DMS114 treated with DMSO at 0.1 percent for 48 hours (cell line): ENCODE results near the gene NXF1.
"Not testable (repeated sequence)": the region's sequence is repeated elsewhere in the genome, so short reads cannot be mapped to it uniquely, and the experiment has no call there.

Experiments
- DNase-seq: peaks from one replicate; lab custom pipeline; 2025; ENCODE audit not compliant: unreplicated experiment; lab: John Stamatoyannopoulos, UW

NXF1 gene

GRCh38 chr11:62832336-62833234, 27.3 kb upstream of the NXF1 start, which contains the start of gene TEX54:
TSS of gene TEX54 (minus strand) at chr11:62832841.
- DNase-seq, result no peak

GRCh38 chr11:62831520-62832335, 26.5 kb upstream of the NXF1 start, which contains the start of gene STX5:
TSS of gene STX5 (minus strand) at chr11:62832051. CDS start at chr11:62831243, 808 bp downstream.
- DNase-seq, result peak; percentile 95

GRCh38 chr11:62830904-62831519, 25.8 kb upstream of the NXF1 start:
- DNase-seq, result peak; percentile 59

GRCh38 chr11:62828130-62828529, 22.9 kb upstream of the NXF1 start:
- DNase-seq, result not testable (repeated sequence)

- DNase-seq, result no peak
These were observed 18.4 kb upstream of the NXF1 start for GRCh38 chr11:62823677-62824076.

- no peak for DNase-seq
These were observed 11.9 kb upstream of the NXF1 start for GRCh38 chr11:62817129-62817528.

GRCh38 chr11:62816557-62816956, 11.3 kb upstream of the NXF1 start:
- no peak for DNase-seq

GRCh38 chr11:62811659-62812058, 6.4 kb upstream of the NXF1 start:
- no peak for DNase-seq

GRCh38 chr11:62810748-62811147, 5.5 kb upstream of the NXF1 start:
- DNase-seq, result no peak

- DNase-seq, result no peak
These were observed 1.4 kb upstream of the NXF1 start for GRCh38 chr11:62806611-62807121.

GRCh38 chr11:62805961-62806441, 761 bp upstream of the NXF1 start:
- no peak for DNase-seq

GRCh38 chr11:62804310-62805075, 747 bp downstream of the NXF1 start:
- no peak for DNase-seq

- no peak for DNase-seq
These were observed 4.2 kb downstream of the NXF1 start for GRCh38 chr11:62801071-62801470.

GRCh38 chr11:62799486-62799885, 5.8 kb downstream of the NXF1 start:
- no peak for DNase-seq

GRCh38 chr11:62796281-62796680, 9.0 kb downstream of the NXF1 start:
- DNase-seq, result no peak

- no peak for DNase-seq
These were observed 11.0 kb downstream of the NXF1 start for GRCh38 chr11:62794201-62794775.

GRCh38 chr11:62792202-62792575, 13.1 kb downstream of the NXF1 start:
- DNase-seq, result no peak

GRCh38 chr11:62791501-62792201, 13.6 kb downstream of the NXF1 start, which contains the start of gene TMEM223:
TSS of gene TMEM223 (minus strand) at chr11:62792006. CDS start at chr11:62791994, 12 bp downstream.
- peak; percentile 80 for DNase-seq

GRCh38 chr11:62789576-62789975, 15.7 kb downstream of the NXF1 start:
- no peak for DNase-seq
